ENCODE measurements around the gene OR2H1.

DNA sequence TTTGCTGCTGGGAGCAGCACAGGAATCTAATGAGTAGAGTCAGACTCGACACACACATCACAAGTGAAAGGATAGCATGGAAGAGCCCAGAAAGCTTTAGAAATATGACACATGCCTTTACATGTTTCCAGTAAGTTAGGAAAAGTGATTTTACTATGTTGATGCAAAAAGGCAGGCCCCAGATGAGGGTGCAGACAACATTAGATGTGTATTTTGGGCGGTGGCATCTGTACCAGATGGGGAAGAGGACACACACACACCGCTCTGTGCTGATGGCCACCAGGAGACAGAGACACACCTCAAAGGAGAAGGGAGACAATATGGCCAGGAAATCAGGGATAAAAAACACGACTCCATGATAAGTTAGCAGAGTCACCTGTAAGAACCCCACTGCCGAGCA, 30.2 kb downstream of the OR2H1 start:
- TF ChIP-seq CTCF (IDR thresholded peaks at IDR 0.05 in 4 of 5, conservative IDR thresholded peaks at IDR 0.05 in 1 of 5) (no peak), POLR2A (IDR thresholded peaks at IDR 0.05) (no peak)

Measured in gastrocnemius medialis (tissue), 4 donors.